NCI-H1436 treated with DMSO at 0.1 percent for 48 hours (cell line): ENCODE results near the gene GPR132.

Experiments used
- DNase-seq: peaks from one replicate; lab custom pipeline; 2025; lab: John Stamatoyannopoulos, UW

The GPR132 gene

GRCh38 chr14:105061428-105062047 is 3.7 kb downstream of the GPR132 start:
- DNase-seq = no peak

- DNase-seq = no peak
Observed at GRCh38 chr14:105060751-105061427, 4.3 kb downstream of the GPR132 start.

GRCh38 chr14:105059925-105060565 is 5.2 kb downstream of the GPR132 start:
- DNase-seq = no peak

GRCh38 chr14:105059035-105059924 is 6.0 kb downstream of the GPR132 start:
- DNase-seq = no peak

- DNase-seq = no peak
Observed at GRCh38 chr14:105058521-105059034, 6.7 kb downstream of the GPR132 start.

- no peak for DNase-seq
Observed at GRCh38 chr14:105056303-105056831, 8.9 kb downstream of the GPR132 start.

GRCh38 chr14:105055736-105056302 is 9.4 kb downstream of the GPR132 start:
- DNase-seq = no peak

GRCh38 chr14:105055334-105055733 is 9.9 kb downstream of the GPR132 start:
- DNase-seq = no peak

- DNase-seq = no peak
Observed at GRCh38 chr14:105053996-105054395, 11.2 kb downstream of the GPR132 start.

- DNase-seq = no peak
Observed at GRCh38 chr14:105053421-105053820, 11.8 kb downstream of the GPR132 start.

GRCh38 chr14:105052110-105052458 is 13.1 kb downstream of the GPR132 start:
- no peak for DNase-seq

- DNase-seq = no peak
Observed at GRCh38 chr14:105051182-105052109, 13.8 kb downstream of the GPR132 start.

GRCh38 chr14:105050551-105050897 is 14.7 kb downstream of the GPR132 start:
- DNase-seq = no peak

- DNase-seq = no peak
Observed at GRCh38 chr14:105049753-105050550, 15.3 kb downstream of the GPR132 start.

GRCh38 chr14:105047283-105048016 is 17.8 kb downstream of the GPR132 start:
- no peak for DNase-seq

- no peak for DNase-seq
Observed at GRCh38 chr14:105046891-105047282, 18.3 kb downstream of the GPR132 start.

GRCh38 chr14:105045710-105046326 is 19.4 kb downstream of the GPR132 start:
- no peak for DNase-seq

- no peak for DNase-seq
Observed at GRCh38 chr14:105043641-105044040, 21.6 kb downstream of the GPR132 start.

- no peak for DNase-seq
Observed at GRCh38 chr14:105042813-105043212, 22.4 kb downstream of the GPR132 start.
